Measurements from ENCODE around the gene PPIL1. TPM values are rescaled to one million over a fixed set of nuclear protein-coding genes. Genes with fewer than 3 reads are reported as not detected.

Gene PPIL1
- total RNA-seq, 2 experiments from 2014 or later: 55.1 to 58.4 TPM

GRCh38 chr6:36808634-36809033 lies 66.0 kb downstream of the PPIL1 start:
- Mint-ChIP-seq H3K4me1 (no peaks in the 10 kb centered on the region), H3K27me3 (no peaks in the 10 kb centered on the region), H3K4me3 (no peak overlapping the region), H3K9me3 (no peaks in the 10 kb centered on the region), H3K36me3 (no peaks in the 10 kb centered on the region), H3K27ac (no peak overlapping the region)
- DNase-seq: no peak

- Mint-ChIP-seq H3K36me3 (no peaks in the 10 kb centered on the region), H3K27ac (no peak overlapping the region), H3K4me3 (no peak overlapping the region), H3K27me3 (no peaks in the 10 kb centered on the region), H3K4me1 (no peaks in the 10 kb centered on the region), H3K9me3 (no peaks in the 10 kb centered on the region)
- DNase-seq: no peak
These were observed 66.9 kb downstream of the PPIL1 start for GRCh38 chr6:36807750-36808149.

GRCh38 chr6:36807143-36807542 lies 67.5 kb downstream of the PPIL1 start:
- no peak overlapping the region for H3K27ac Mint-ChIP-seq
- H3K4me1 Mint-ChIP-seq: no peaks in the 10 kb centered on the region
- no peak overlapping the region for H3K4me3 Mint-ChIP-seq
- H3K9me3 Mint-ChIP-seq: no peaks in the 10 kb centered on the region
- H3K36me3 Mint-ChIP-seq: no peaks in the 10 kb centered on the region
- H3K27me3 Mint-ChIP-seq: no peaks in the 10 kb centered on the region
- DNase-seq: no peak

- no peak for DNase-seq
- H3K36me3 Mint-ChIP-seq: no peaks in the 10 kb centered on the region
- no peaks in the 10 kb centered on the region for H3K4me1 Mint-ChIP-seq
- H3K27ac Mint-ChIP-seq: no peak overlapping the region
- no peaks in the 10 kb centered on the region for H3K27me3 Mint-ChIP-seq
- no peak overlapping the region for H3K4me3 Mint-ChIP-seq
- no peaks in the 10 kb centered on the region for H3K9me3 Mint-ChIP-seq
These were observed 68.7 kb downstream of the PPIL1 start for GRCh38 chr6:36805917-36806316.

GRCh38 chr6:36805096-36805797 lies 69.4 kb downstream of the PPIL1 start:
- H3K4me3 Mint-ChIP-seq: no peak overlapping the region
- no peak for DNase-seq
- no peak overlapping the region for H3K27ac Mint-ChIP-seq
- no peaks in the 10 kb centered on the region for H3K9me3 Mint-ChIP-seq
- no peaks in the 10 kb centered on the region for H3K27me3 Mint-ChIP-seq
- no peaks in the 10 kb centered on the region for H3K4me1 Mint-ChIP-seq
- H3K36me3 Mint-ChIP-seq: no peaks in the 10 kb centered on the region

Other genes starting within 250 kb of the PPIL1 start
- gene CDKN1A, start 196.1 kb downstream of the PPIL1 start, total RNA-seq: 10 to 100 TPM; 12.6 to 13.0 TPM
- gene RAB44, start 177.0 kb downstream of the PPIL1 start, total RNA-seq: not detected
- gene CPNE5, start 35.4 kb downstream of the PPIL1 start, total RNA-seq: 1 to 10 TPM in 1 of 2 experiments, under 1 TPM in 1; 0.72 to 1.2 TPM
- 10 to 100 TPM; 32.1 to 32.7 TPM for gene C6orf89, start 11.1 kb upstream of the PPIL1 start, total RNA-seq
- under 1 TPM; 0.18 to 0.39 TPM for gene PI16, start 79.9 kb upstream of the PPIL1 start, total RNA-seq
- 100 to 1,000 TPM; 102 to 103 TPM for gene MTCH1, start 111.4 kb upstream of the PPIL1 start, total RNA-seq
- gene FGD2, start 130.9 kb upstream of the PPIL1 start, total RNA-seq: 1 to 10 TPM; 1.7 to 1.8 TPM